H1 (cell line): ENCODE results near the gene MATR3. TPM values are rescaled to one million over a fixed set of nuclear protein-coding genes. Genes with fewer than 3 reads are reported as not detected.

Source experiments
- CTCF ChIA-PET: fragments of 300-600 bp; sonication (Branson Sonifier 250); formaldehyde crosslinking; loops from one replicate; lab custom pipeline; 2021; ENCODE audit not compliant: partially characterized antibody; lab: Charles Lee
- POLR2A ChIA-PET: fragments of 300-600 bp; sonication (Branson Sonifier 250); formaldehyde crosslinking; loops from one replicate; lab custom pipeline; 2021; ENCODE audit warnings: inconsistent platforms; ENCODE audit not compliant: partially characterized antibody; lab: Charles Lee
- DNase-seq, 2 experiments: peaks; one replicate each; pipeline versions ENCODE4 v3.0.0 to v3.0.0-alpha.2; 2010 to 2022; ENCODE audit warnings: low spot score in 2 of 2, low read depth in 1 of 2, mixed read lengths in 1 of 2
- FAIRE-seq: peaks from 2 replicates; lab custom pipeline; 2011; peaks lifted over from hg19 to GRCh38; lab: Jason Lieb, UNC
- H2AFZ ChIP-seq: 2 replicates; pipeline ENCODE4 v1.8.1; 2012; ENCODE audit warnings: low read length, inconsistent platforms
- H2AK5ac ChIP-seq: 2 replicates; pipeline ENCODE4 v1.6.1; 2013; ENCODE audit warnings: low read depth, low read length
- H2BK120ac ChIP-seq: replicated peaks from 2 replicates; pipeline ENCODE3; 2013; ENCODE audit warnings: low read depth, low read length, inconsistent platforms
- H2BK12ac ChIP-seq: 2 replicates; pipeline ENCODE4 v1.6.1; 2013; ENCODE audit warnings: low read depth, low read length
- H2BK15ac ChIP-seq: 2 replicates; pipeline ENCODE4 v1.6.1; 2013; ENCODE audit warnings: low read length
- H2BK20ac ChIP-seq: 2 replicates; pipeline ENCODE4 v1.6.1; 2013; ENCODE audit warnings: low read length
- H2BK5ac ChIP-seq: 2 replicates; pipeline ENCODE4 v1.6.1; 2013; ENCODE audit warnings: low read depth, low read length
- H3K14ac ChIP-seq: 2 replicates; pipeline ENCODE4 v1.6.1; 2013; ENCODE audit warnings: inconsistent platforms; ENCODE audit not compliant: insufficient read length
- H3K18ac ChIP-seq: 2 replicates; pipeline ENCODE4 v1.6.1; 2013; ENCODE audit warnings: low read length; ENCODE audit errors: extremely low read depth
- H3K23ac ChIP-seq: 2 replicates; pipeline ENCODE4 v1.6.1; 2013; ENCODE audit warnings: inconsistent platforms; ENCODE audit not compliant: insufficient read length
- H3K23me2 ChIP-seq: 2 replicates; pipeline ENCODE4 v1.6.1; 2013; ENCODE audit warnings: low read depth, low read length
- H3K27ac ChIP-seq: 2 replicates; pipeline ENCODE4 v1.6.1; 2011; ENCODE audit warnings: low read depth, low read length, inconsistent platforms
- H3K27me3 ChIP-seq, 4 experiments: replicated peaks in 1 of 4; 1 replicate in 1 of 4; 2 replicates in 3 of 4; pipeline versions ENCODE4 v1.6.1 to v1.8.1; 2011 to 2013; ENCODE audit warnings: low read length in 3 of 4, mild to moderate bottlenecking in 3 of 4, inconsistent platforms in 2 of 4, mixed read lengths in 2 of 4, moderate library complexity in 1 of 4; ENCODE audit not compliant: control insufficient read depth in 3 of 4, insufficient read depth in 3 of 4; ENCODE audit errors: extremely low read depth in 1 of 4
- H3K36me3 ChIP-seq, 4 experiments: 2 replicates each; pipeline versions ENCODE4 v1.6.1 to v1.8.1; 2011 to 2013; ENCODE audit warnings: mild to moderate bottlenecking in 4 of 4, low read length in 3 of 4, moderate library complexity in 2 of 4, control low read depth in 1 of 4, inconsistent platforms in 1 of 4; ENCODE audit not compliant: insufficient read depth in 4 of 4, control insufficient read depth in 2 of 4
- H3K4ac ChIP-seq: replicated peaks from 2 replicates; pipeline ENCODE3; 2013; ENCODE audit warnings: low read length, low read depth, mixed read lengths, inconsistent platforms; ENCODE audit not compliant: insufficient read length
- H3K4me1 ChIP-seq, 4 experiments: replicated peaks in 1 of 4; 1 replicate in 1 of 4; 2 replicates in 3 of 4; pipeline versions ENCODE4 v1.6.1 to v1.8.1; 2011 to 2013; ENCODE audit warnings: low read length in 3 of 4, inconsistent platforms in 2 of 4, mixed read lengths in 1 of 4; ENCODE audit not compliant: insufficient read depth in 4 of 4, control insufficient read depth in 3 of 4
- H3K4me2 ChIP-seq, 2 experiments: 2 replicates each; pipeline versions ENCODE4 v1.6.1 to v1.8.1; 2011 to 2013; ENCODE audit warnings: low read depth in 2 of 2, low read length in 2 of 2, control low read depth in 1 of 2, inconsistent platforms in 1 of 2, mild to moderate bottlenecking in 1 of 2; ENCODE audit not compliant: insufficient read depth in 1 of 2
- H3K4me3 ChIP-seq, 4 experiments: fragments of 200-600, 300-600 bp in 1 of 4; sonication (generic), shearing (Covaris generic), sonication (Bioruptor Twin) in 1 of 4; 2 replicates each; pipeline versions ENCODE4 v1.5.1 to v1.8.1; 2011 to 2016; ENCODE audit warnings: low read length in 4 of 4, low read depth in 3 of 4, control low read depth in 2 of 4, inconsistent platforms in 2 of 4, mild to moderate bottlenecking in 2 of 4, mixed read lengths in 1 of 4, moderate library complexity in 1 of 4; ENCODE audit not compliant: insufficient read depth in 2 of 4; ENCODE audit errors: extremely low read depth in 1 of 4
- H3K56ac ChIP-seq: replicated peaks from 2 replicates; pipeline ENCODE3; 2013; ENCODE audit warnings: low read depth, mild to moderate bottlenecking, mixed read lengths, low read length, inconsistent platforms; ENCODE audit not compliant: insufficient read length
- H3K79me1 ChIP-seq: 2 replicates; pipeline ENCODE4 v1.6.1; 2013; ENCODE audit warnings: low read depth, low read length, control low read depth
- H3K79me2 ChIP-seq, 2 experiments: 2 replicates each; pipeline versions ENCODE4 v1.6.1 to v1.8.1; 2012 to 2013; ENCODE audit warnings: low read length in 2 of 2, mild to moderate bottlenecking in 2 of 2, inconsistent platforms in 1 of 2; ENCODE audit not compliant: insufficient read depth in 2 of 2, control insufficient read depth in 1 of 2
- H3K9ac ChIP-seq, 4 experiments: replicated peaks in 1 of 4; 1 replicate in 1 of 4; 2 replicates in 3 of 4; pipeline versions ENCODE4 v1.6.1 to v1.8.1; 2011 to 2013; ENCODE audit warnings: low read depth in 3 of 4, low read length in 3 of 4, control low read depth in 2 of 4, mild to moderate bottlenecking in 2 of 4, moderate library complexity in 2 of 4, inconsistent platforms in 1 of 4; ENCODE audit errors: extremely low read depth in 1 of 4
- H3K9me3 ChIP-seq, 2 experiments: 2 replicates each; pipeline versions ENCODE4 v1.6.1 to v1.8.1; 2012 to 2013; ENCODE audit warnings: mild to moderate bottlenecking in 2 of 2, moderate library complexity in 2 of 2, control low read depth in 1 of 2, inconsistent platforms in 1 of 2, low read depth in 1 of 2, low read length in 1 of 2, mixed read lengths in 1 of 2; ENCODE audit not compliant: insufficient read depth in 2 of 2
- H4K20me1 ChIP-seq, 2 experiments: replicated peaks in 1 of 2; 2 replicates each; pipeline versions ENCODE3 to v1.8.1; 2011 to 2013; ENCODE audit warnings: inconsistent platforms in 2 of 2, low read length in 2 of 2, mild to moderate bottlenecking in 1 of 2; ENCODE audit not compliant: insufficient read depth in 2 of 2, control insufficient read depth in 1 of 2
- H4K5ac ChIP-seq: 2 replicates; pipeline ENCODE4 v1.6.1; 2013; ENCODE audit warnings: low read length, low read depth, mixed read lengths, inconsistent platforms; ENCODE audit not compliant: insufficient read length
- H4K8ac ChIP-seq: 2 replicates; pipeline ENCODE4 v1.8.0; 2013; ENCODE audit warnings: mild to moderate bottlenecking, moderate library complexity, low read length, inconsistent platforms; ENCODE audit not compliant: insufficient read depth; ENCODE audit errors: extremely low read depth
- H4K91ac ChIP-seq: replicated peaks from 2 replicates; pipeline ENCODE3; 2013; ENCODE audit warnings: low read length, mixed read lengths, inconsistent platforms; ENCODE audit not compliant: insufficient read length
- SAP30 ChIP-seq: fragments of 300-600 bp; sonication (generic); IDR thresholded peaks from 2 replicates; pipeline ENCODE4 v1.7.1; 2012; ENCODE audit warnings: low read length, moderate library complexity, mild to moderate bottlenecking, inconsistent platforms; ENCODE audit not compliant: insufficient read depth, insufficient replicate concordance
- SIX5 ChIP-seq: IDR thresholded peaks from 2 replicates; pipeline ENCODE4 v1.6.1; 2011; ENCODE audit warnings: mild to moderate bottlenecking, low read depth, low read length
- WGBS, 2 experiments: shearing (Covaris generic) in 1 of 2; methylation state at CpG; one replicate each; pipeline versions ENCODE4 v1.1.6 to v1.1.7; 2013 to 2015; ENCODE audit warnings: low lambda C conversion rate in 2 of 2, mixed read lengths in 2 of 2, inconsistent platforms in 1 of 2, low coverage in 1 of 2, missing lambda C conversion rate in 1 of 2; ENCODE audit not compliant: insufficient replicate concordance in 2 of 2, insufficient coverage in 1 of 2, insufficient read length in 1 of 2; ENCODE audit errors: extremely low coverage in 1 of 2, missing lambda C conversion rate in 1 of 2; 5-methylcytosine and 5-hydroxymethylcytosine counted together
- polyA plus RNA-seq, 7 experiments: library from polyadenylated mRNA; depleted of rRNA in 3 of 7; stranded (reverse) in 5 of 7; unstranded in 2 of 7; fragments of >200 nt in 5 of 7; fragments of 200-250 nt in 2 of 7; gene quantifications; 1 replicate in 5 of 7; 2 replicates in 1 of 7; 4 replicates in 1 of 7; pipeline versions ENCODE4 v1.2.1 to v1.2.3, GENCODE V29; 2011 to 2013; ENCODE audit warnings: missing spikeins in 2 of 7, mixed read lengths in 2 of 7
- total RNA-seq: library from RNA; stranded (reverse); fragmentation: NEBNext Ultra II Directional; extraction: Animal tissue kit (Norgen Biotek cat#: 25700); gene quantifications from 2 replicates; pipeline ENCODE4 v1.2.1, GENCODE V29; 2021

Gene MATR3
- total and polyA plus RNA-seq, 2 of the 8 experiments (the other 6 are each of a cell fraction or from before 2014, with no cell fraction given), result 116 to 389 TPM

GRCh38 chr5:139312075-139312474 is 18.5 kb downstream of the MATR3 start:
- H3K9ac ChIP-seq, result no peak overlapping the region
- CTCF ChIA-PET, result interaction anchor here (0.5 to 1.2 kb wide), 2 partner anchors 30 to 539 kb away, joined by 4 to 7 read pairs; partner anchors contain the start of gene PAIP2
- no peak for DNase-seq

More at GRCh38 chr5:139312075-139312474, 18.5 kb downstream of the MATR3 start:
- no peaks in the 10 kb centered on the region for H3K79me1 ChIP-seq
- no peak overlapping the region for H2BK12ac ChIP-seq
- H3K27ac ChIP-seq, result no peak overlapping the region
- H2BK15ac ChIP-seq, result no peak overlapping the region
- H3K36me3 ChIP-seq, result peaks cover 10 to 36% (median 19%) of the 10 kb centered on the region in 4 experiments
- no peaks in the 10 kb centered on the region for H3K27me3 ChIP-seq
- H3K4me3 ChIP-seq, result 0 out of 8 replicates have a peak overlapping the region, but pooled peaks of 1 of the 4 experiments have one; percentile 5
- no peak overlapping the region; the same call in 1 of the 2 replicates for H2AK5ac ChIP-seq
- H3K14ac ChIP-seq, result no peak overlapping the region
- no peak overlapping the region for H3K56ac ChIP-seq
- 61% methylated on average over 9 of the region's 9 CpGs; no CpG with 5 or more reads in 1 of the 2 experiments for WGBS, 2 experiments
- no peak overlapping the region for H3K18ac ChIP-seq
- peak overlapping the region; percentile 16 to 64; a peak in 3 of 4 replicates for H3K4me2 ChIP-seq
- H3K23ac ChIP-seq, result no peak overlapping the region
- H3K4me1 ChIP-seq, result peaks cover 0 to 10% (median 5%) of the 10 kb centered on the region in 4 experiments; a peak in 6 of 7 replicates
- H3K9me3 ChIP-seq, result no peaks in the 10 kb centered on the region
- POLR2A ChIA-PET, result interaction anchor here (0.8 to 51.1 kb wide), 7 partner anchors 5 to 64 kb away, joined by 3 to 1766 read pairs (median 11); partner anchors contain the start of genes MATR3 and PAIP2
- TF ChIP-seq SAP30 (no peak), SIX5 (0 out of 2 replicates have a peak, but pooled peaks have one; percentile 13)
- TF ChIP-seq, all 59 proteins: peak for 1
- Histone ChIP-seq H4K91ac (no peak overlapping the region), H3K23me2 (no peaks in the 10 kb centered on the region), H4K20me1 (peaks cover 24 to 46% of the 10 kb centered on the region in 2 experiments), H2BK20ac (no peak overlapping the region), H3K79me2 (peaks cover 40 to 100% of the 10 kb centered on the region in 2 experiments), H3K4ac (no peak overlapping the region), H2BK120ac (no peak overlapping the region), H2BK5ac (no peak overlapping the region), H4K5ac (no peak overlapping the region), H4K8ac (peak overlapping the region; percentile 14; the same call in 1 of the 2 replicates), H2AFZ (no peak overlapping the region)
- FAIRE-seq, result no peak
